Suprapubic skin (tissue), 4 donors: ENCODE results near the gene CLEC4F.

Experiments used
- CTCF ChIP-seq, 2 donors: fragments of 200-600 bp in 1 of 2; fragments of 450-650 bp in 1 of 2; sonication (generic) in 1 of 2; IDR thresholded peaks; one replicate each; pipeline ENCODE4 v1.5.1; 2016 to 2019; ENCODE audit warnings: antibody characterized with exemption in 2 of 2, mild to moderate bottlenecking in 1 of 2, moderate library complexity in 1 of 2
- EP300 ChIP-seq: sonication (generic); formaldehyde crosslinking; IDR thresholded peaks from one replicate; pipeline ENCODE4 v1.6.1; 2017; ENCODE audit warnings: antibody characterized with exemption
- POLR2AphosphoS5 ChIP-seq, 3 donors: sonication (generic); formaldehyde crosslinking; IDR thresholded peaks; one replicate each; pipeline ENCODE4 v1.6.1; 2017; ENCODE audit warnings: antibody characterized with exemption in 3 of 3

GRCh38 chr2:70767699-70768589 lies 52.5 kb downstream of the CLEC4F start, which contains the start of gene ADD2:
- TF ChIP-seq CTCF (IDR thresholded peaks at IDR 0.05) = no peak
- TF ChIP-seq POLR2AphosphoS5 (IDR thresholded peaks at IDR 0.05) = no peak
- TF ChIP-seq EP300 = no peak
